NCI-H146 treated with DMSO at 0.1 percent for 48 hours (cell line): ENCODE measurements around the gene PPARA.
"Not testable (repeated sequence)": the region's sequence is repeated elsewhere in the genome, so short reads cannot be mapped to it uniquely, and the experiment has no call there.

Source experiments
- DNase-seq: peaks from one replicate; lab custom pipeline; 2025; ENCODE audit not compliant: unreplicated experiment; lab: John Stamatoyannopoulos, UW

PPARA gene

DNA sequence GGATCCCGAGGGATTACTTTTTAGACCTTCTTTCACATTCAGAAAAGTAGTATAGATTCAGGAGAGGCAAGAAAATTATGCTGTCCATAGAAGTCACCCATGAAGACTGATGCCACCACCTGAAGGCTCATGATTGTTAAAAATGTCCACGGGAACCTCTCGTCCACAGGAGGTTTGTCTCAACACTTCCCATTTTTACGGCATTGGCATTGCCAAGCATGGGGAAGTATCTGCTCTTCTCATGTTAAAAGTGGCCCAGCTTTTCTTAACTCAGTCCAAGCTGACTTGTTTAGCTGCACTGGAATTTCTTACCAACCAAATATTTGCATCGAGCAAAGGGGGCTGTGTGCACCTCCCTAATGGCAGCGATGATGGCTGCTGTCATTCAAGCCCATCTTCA, 90.2 kb downstream of the PPARA start:
- no peak for DNase-seq

DNA sequence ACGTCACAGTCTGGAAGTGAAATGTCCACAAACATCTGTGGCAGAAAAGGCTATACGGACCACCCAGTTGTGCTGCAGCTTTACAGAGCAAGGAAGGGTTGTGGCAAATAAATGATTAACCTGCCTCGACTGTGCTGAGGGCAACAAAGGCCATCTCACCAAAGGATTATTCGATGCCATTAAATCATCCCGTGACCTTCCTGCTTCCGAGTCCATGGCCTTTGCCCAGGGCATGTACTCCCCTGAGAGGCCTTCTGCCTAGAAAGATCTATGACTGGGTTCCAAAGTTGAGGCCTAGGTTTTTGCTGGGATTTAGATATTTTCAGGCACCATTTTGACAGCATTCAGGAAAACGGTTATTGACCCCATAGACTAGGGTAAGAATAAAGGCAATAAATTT, 90.6 kb downstream of the PPARA start:
- DNase-seq = no peak

DNA sequence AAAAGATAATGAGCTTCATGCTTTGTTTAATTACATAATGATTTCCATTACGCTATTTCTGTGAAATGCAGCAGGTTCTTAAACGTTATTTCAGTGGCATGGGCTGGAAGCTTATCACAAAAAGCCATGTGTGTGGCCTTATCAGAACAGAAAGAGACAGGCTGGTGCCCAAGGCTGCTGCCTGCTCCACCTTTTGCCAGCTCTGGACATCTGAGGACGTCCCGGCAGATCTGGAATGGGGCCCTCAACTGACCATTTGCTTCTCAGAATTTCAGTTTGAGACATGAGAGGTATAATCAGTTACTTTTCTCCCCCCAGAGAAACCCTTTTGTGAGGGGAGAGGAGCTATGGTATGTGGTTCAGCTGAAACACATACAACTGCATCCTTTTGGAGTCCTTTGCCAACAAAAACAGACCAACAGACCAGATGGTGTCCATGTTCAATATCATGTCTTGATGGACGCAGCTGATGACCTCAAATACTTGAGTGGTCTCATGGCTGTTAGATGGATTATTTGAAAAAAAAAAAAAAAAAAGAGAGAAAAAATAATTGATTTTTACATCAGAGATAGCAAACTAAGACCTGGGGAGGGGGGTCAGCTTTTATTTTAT, 91.2 kb downstream of the PPARA start:
- no peak for DNase-seq

DNA sequence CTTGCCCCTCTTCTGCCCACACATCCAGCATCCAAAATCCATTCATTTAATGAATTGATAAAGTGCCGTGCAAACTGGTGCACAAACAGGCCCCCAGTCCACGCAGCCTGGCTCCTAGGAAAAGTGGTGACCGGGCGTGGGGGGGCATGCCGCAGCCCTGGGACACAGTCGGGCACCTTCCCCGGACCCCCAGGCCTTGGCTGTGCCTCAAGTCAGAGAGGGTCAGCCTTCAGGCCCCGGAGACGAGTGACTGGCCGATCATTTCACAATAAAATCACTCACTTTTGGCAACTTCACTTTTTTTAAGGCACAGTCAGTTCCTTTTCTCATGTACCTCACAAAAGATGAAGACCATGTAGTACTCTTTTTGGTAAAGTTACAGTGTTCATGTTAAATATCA, 91.8 kb downstream of the PPARA start:
- DNase-seq = no peak

DNA sequence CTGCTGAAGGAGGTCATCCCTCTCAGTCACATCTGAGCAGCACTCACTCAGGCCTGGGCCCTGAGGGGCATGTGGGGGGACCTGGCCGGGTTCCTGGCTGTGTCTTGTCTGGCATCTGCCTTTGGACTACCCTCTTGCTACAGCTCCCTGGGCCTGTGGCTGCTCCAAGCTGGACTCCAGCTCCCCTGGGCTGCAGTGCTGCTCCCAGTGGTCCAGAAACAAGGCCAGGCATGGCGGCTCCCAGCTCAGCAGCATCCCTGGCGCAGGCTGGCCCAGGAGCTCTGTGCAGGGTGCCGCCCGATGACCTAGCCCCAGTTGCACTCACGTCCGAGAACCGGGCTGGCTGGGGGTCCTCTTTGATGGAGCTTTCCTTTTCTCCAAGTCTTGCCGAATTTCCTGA, 94.4 kb downstream of the PPARA start:
- no peak for DNase-seq

DNA sequence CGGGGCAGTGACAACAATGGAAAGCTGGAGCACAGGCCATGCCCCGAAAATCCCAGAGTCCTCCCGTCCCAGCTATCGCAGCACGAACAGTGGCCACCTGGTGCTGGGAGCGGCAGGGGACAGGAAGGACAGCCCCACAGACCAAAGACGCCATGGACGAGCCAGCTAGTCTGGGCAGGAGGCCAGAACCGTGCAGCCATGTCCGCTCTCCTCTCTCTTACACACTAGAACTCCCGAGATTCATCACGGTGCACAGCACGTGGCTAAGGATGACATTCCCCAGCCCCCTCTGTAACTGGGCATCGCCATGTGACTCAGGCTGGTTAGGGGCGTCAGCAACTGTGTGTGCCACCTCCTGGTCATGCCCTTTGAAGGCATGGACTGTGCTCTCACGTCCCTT, 95.2 kb downstream of the PPARA start:
- peak; percentile 6 for DNase-seq

DNA sequence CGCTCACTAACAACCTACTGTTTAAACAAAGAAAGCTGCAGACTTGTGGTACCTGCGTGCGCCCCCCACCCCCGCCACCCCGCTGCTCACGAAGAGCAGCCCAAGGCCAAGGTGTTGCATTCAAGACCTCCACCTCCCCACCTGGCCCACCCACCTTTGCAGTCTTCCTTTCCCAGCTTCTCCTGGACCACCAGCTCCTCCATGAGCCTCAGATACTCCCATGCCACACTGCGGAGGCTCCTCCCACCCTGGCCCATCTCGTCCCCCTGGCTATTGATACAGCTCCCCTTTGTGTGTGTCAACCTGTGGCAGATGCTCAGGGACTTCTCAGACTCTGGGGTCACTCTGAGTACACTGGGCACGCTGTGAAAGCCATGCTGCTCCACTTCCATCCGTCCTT, 95.9 kb downstream of the PPARA start:
- no peak for DNase-seq

DNA sequence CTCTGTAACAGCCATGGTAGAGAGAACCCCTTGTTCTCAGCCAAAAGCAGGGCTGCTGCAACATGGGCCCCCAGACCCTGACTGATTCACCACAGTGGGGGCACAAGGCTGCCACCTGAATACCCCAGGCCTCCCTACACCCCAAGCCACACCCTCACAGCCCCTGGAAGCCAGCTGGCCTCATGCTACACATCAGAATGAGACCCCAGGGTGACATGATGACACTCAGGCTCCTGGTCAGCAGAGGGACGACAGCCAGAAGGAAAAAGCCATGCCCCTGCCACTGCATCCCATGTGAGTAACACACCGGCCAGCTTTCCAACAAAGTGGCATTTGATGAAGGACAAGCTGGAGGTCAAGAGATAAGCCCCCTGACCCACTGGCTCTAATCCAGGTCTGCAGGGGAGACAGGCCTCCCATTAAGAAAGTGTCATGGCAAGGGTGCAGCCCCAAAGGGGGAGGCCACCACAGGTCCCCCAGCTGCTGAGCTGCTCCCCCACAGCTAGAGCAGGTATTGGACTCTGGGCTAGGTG, 97.2 kb downstream of the PPARA start:
- DNase-seq = no peak

DNA sequence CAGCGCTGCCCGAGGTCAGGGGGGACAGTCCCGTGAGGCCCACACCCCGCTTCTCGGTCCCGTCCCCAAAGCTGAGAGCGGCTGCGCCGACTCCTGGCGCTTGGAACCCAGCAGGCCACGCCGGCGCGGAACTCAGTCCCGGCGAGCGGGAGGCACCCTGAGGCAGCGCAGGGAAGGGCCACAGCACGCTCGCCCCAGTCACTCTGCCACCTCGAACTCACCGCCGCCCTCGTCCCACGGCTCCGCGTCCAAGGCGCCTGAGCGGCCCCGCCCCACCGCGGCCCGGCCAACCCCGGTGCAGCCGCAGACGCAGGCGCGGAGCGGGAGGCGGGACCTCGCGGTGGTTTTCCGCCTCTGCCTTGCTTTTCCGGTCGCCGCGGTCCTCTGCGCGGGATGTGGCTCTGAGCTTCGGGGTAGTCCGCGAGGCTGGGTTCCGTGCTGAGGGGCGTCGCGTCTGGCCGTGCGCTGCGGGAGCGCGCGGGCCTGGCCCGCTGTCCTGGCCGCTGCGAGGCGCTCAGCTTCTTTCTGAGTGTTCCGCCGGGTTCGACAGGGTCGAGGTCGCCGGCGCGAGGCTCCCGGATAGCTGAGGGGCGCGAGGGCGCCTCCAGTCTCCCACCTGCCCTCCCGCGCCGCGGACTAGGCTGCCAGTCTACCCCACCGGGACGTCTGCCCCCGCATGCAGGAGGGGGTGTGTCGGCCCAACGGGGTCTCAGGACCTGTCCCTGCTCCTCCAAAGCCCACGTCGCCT, 99.9 kb downstream of the PPARA start, which contains the start of gene CDPF1:
Gene CDPF1 (minus strand): TSS at position 259 of the 748 bp plus-strand sequence. CDS start 2,009 bp downstream, outside the sequence.
- peak; percentile 54 for DNase-seq

DNA sequence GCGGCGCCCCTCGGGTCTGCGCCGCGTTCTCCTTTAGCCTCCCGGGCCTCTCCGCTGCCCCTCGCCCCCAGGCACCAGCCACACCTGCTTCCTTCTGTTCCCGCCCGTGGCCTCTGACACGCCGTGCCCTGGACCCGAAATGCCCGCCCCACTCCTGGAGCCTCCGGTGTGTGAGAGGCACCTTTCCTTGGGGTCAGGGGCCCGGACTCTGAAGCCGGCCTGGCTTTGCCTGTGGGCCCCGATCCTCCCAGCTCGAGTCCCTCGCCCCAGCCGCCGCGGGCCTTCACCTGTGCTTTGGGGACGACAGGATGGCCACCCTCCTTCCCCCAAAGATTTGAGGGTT, 100.4 kb downstream of the PPARA start:
- no peak for DNase-seq

DNA sequence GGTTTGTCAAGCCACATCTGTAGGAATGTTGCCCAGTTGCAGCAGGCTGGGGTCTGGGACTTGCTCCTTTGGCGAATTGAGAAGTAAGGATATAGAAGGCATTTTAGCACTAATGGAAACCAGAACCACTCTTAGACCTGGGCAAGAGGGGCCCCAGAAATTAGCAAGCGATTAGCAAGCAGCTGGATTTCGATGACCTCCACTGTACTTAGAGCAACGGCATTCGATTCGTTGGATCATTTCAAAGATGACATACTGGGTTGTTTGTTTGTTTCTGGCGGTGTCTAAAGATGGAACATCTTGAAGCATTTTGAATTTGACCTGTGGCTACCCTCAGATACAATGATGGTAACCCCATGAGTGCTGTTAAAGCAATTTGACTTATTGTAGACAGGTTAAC, 100.9 kb downstream of the PPARA start:
- no peak for DNase-seq

DNA sequence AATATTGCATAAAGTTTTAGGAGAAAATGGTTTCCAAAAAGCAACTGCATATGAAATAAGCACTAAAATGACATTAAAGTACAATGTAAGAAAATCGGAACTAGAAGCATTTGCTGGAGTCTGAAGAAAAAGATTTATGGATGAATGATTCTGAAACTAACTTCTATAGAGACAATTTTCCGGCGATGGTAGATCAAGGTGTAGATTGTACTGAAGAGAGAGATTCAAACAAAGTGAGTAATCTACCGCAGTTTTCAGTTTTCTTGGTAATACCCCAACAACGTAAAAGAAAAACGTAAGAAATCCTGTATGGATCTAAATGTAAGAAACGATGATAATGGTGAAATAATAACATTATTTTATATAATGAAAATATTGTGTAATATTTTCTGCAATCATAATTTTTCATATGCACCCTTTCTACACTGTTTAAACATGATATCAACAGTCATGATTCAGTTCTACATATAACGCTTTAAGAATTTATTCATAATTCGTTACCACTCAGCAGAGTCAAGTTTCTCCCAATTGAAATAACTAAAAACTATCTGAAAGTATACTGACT, 101.6 kb downstream of the PPARA start:
- DNase-seq = no peak

DNA sequence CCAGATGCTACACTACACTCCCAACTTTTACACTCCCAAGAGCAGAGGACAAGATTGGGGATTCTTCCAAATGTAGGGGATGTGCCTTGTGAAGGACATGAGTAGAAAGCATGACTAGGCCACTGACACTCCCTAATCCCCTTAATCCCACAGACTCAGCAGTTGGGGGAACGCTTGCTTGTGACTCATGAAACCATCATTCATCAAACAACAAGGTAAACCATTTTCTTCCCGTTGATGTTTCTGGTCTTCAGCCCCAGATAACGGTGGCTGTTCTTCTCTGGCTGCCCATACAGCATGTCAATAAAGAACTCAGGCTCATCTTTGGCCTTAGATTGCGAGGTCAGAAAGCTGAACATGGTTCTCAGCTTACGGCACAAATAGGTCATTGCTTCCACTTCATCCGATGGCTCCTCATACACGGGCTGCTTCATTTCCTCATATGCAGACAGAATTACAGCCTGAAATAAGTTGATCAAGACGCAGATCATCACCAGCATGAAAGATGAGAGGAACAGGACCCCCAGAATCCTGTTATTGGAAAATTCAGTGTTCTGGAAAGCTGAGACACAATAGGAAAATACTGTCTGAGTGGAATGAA, 106.1 kb downstream of the PPARA start:
- DNase-seq = no peak

DNA sequence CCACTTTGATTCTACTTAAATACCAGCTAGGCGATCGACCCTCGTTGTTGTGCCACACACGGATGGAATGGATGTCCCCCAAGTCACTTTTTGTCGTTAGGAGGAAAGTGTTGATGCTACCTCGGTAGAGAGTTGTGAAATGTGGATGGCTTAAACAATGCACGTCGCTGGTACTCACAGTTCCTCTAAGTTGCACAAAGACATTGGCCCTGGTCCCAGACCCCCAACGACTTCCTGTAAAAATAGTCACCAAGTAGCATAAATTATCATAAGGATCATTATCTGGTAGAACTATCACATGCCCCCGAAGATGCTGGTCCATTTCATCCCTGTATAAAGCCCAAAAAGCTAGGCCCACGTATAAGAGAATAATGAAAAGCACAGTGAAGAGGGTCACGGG, 109.0 kb downstream of the PPARA start:
- no peak for DNase-seq

DNA sequence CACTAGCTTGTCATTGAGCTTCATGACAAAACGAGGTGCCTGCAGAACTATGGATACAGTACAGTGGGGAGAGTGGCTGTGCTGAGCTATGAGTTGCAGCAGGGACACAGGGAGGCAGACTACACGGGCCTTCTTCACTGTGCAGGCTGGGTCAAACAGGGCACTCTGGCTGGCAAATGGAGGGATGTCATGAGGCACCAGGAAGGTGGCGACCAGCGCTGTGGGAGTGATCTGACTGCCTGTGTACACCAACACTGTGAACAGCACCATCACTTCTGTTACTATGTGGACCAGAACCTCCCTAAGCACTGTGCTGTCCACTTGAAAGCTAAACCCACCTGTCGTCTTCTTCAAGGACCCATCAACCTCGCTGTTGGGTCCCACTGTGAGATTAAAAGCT, 109.7 kb downstream of the PPARA start:
- DNase-seq = no peak

DNA sequence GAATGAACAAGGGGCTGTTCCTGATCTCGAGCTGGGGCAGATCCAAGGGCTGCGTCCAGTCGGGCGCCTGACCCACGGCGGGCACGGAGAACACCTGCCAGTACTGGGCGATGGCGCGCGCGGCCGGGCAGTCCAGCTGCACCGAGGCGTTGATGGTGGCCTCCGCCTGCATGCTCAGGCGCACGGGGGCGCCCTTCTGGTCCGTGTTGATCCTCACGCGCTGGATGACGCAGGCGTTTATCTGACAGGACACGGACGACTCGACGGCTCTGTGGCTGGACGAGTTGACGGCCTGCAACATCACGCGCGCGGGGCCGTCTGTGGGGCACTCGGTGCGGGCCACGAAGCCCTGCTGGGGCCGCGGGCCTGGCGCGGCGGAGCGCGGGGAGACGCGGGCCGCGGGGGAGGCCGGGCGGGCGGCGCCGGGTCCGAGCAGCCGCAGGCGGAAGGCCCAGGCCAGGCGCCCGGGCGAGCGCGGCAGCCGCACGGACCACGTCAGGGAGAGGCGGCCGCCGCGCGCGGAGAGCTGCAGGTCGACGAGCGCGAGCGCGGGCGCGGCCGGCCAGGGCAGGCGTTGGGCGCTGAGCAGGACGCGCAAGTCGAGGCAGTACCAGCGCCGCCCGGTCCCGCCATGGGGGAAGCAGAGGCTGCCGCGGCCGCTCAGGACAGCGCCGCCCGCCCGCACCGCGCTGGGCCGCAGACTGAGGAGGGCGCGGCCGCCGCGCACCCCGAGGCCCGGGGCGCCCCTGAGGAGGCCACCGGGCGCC, 112.3 kb downstream of the PPARA start:
- DNase-seq = no peak

DNA sequence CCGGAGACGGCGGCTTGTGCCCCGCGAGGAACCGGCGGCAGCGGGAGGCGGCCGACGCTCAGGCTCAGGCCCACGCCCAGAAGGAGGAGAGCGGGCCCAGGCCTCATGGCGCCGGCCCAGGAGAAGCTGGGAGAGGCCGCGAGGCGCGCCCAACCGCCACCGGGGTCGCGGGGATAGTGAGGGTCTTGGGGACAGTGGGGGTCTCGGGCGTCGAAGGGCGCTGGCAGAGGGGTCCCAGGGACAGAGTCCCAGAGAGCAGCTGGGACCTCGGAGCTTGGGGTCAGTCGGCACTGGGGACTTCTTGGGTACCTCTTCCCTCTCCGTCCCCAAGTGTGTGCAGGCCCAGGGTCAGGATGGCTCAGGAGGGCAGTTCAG, 112.9 kb downstream of the PPARA start, which contains the start of gene PKDREJ:
Gene PKDREJ (minus strand): TSS at position 128 of the 375 bp plus-strand sequence. CDS start 21 bp downstream, at position 107.
- DNase-seq = no peak

DNA sequence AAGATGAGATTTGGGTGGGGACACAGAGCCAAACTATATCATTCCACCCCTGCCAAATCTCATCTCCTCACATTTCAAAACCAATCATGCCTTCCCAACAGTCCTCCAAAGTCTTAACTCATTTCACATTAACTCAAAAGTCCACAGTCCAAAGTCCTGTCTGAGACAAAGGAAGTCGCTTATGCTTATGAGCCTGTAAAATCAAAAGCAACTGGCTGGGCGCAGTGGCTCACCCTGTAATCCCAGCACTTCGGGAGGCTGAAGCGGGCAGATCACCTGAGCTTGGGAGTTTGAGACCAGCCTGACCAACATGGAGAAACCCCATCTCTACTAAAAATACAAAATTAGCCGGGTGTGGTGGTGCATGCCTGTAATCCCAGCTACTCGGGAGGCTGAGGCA, 114.2 kb downstream of the PPARA start:
- not testable (repeated sequence) for DNase-seq

DNA sequence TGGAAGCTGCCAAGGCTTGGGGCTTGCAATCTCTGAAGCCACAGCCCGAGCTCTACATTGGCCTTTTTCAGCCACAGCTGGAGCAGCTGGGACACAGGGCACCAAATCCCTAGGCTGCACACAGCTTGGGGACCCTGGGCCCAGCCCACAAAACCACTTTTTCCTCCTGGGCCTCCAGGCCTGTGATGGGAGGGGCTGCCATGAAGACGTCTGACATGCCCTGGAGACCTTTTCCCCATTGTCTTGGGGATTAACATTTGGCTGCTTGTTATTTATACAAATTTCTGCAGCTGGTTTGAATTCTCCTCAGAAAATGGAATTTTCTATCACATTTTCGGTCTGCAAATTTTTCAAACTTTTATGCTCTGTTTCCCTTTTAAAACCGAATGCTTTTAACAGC, 115.3 kb downstream of the PPARA start:
- DNase-seq = not testable (repeated sequence)

DNA sequence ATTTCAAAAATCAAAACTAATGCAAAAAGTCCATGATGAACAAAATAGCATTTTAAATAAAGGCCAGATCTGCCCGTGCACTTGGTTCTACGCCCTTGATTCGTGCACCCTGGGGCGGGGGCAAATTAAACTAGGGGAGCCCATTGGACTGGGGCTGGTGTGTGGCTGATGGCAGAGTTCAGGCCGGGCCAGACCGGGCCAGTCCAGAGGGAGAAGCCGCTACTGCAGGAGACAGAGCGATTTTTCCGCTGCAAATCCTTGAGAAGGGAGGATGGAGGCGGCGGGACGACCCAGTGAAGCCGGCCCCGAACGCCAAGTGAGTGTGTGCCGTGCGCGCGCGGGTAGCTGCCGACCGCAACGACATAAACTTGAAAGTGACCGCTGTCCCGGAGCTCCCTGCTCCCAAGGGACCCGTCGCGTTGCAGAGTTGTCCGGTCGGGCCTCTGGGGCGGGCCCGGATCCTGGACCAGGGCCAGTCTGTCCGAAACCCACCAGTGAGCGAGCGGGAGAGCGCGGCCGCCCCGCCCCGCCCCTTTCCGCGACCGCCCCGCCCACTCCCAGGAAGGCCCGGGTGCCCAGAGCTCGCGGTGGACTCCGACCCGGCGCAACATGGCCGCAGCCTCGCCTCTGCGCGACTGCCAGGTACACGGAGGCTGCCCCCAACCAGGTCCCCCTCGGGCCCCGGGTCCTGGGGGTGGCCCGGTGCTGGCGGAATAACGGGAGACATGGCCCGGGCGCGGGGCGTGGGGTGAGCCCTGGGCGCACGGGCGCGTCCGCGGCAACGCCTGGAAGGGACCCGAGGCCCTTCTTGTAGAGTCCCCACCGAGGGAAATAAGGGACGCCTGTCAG, 117.3 kb downstream of the PPARA start, which contains the start of gene TTC38:
Gene TTC38 (plus strand): TSS at position 578 of the 849 bp plus-strand sequence. CDS start 32 bp downstream, at position 610.
- DNase-seq = peak; percentile 16
